IPS-18a (cell line): ENCODE results near the gene UBA7.

Experiments
- H3K27ac ChIP-seq: one replicate; pipeline ENCODE4 v1.5.1; 2013; ENCODE audit warnings: low read length
- H3K27me3 ChIP-seq: one replicate; pipeline ENCODE4 v1.6.1; 2013; ENCODE audit warnings: mild to moderate bottlenecking, low read length; ENCODE audit not compliant: control insufficient read depth, insufficient read depth
- H3K36me3 ChIP-seq: one replicate; pipeline ENCODE4 v1.6.1; 2013; ENCODE audit warnings: low read depth, low read length; ENCODE audit not compliant: control insufficient read depth
- H3K4me1 ChIP-seq: one replicate; pipeline ENCODE4 v1.6.1; 2013; ENCODE audit warnings: low read depth, low read length; ENCODE audit not compliant: control insufficient read depth
- H3K4me3 ChIP-seq: one replicate; pipeline ENCODE4 v1.5.1; 2013; ENCODE audit warnings: low read length
- H3K9ac ChIP-seq: one replicate; pipeline ENCODE4 v1.6.1; 2013; ENCODE audit warnings: mild to moderate bottlenecking, low read length, moderate library complexity
- H3K9me3 ChIP-seq: one replicate; pipeline ENCODE4 v1.6.1; 2013; ENCODE audit warnings: low read depth, low read length; ENCODE audit not compliant: control insufficient read depth

Gene UBA7

DNA sequence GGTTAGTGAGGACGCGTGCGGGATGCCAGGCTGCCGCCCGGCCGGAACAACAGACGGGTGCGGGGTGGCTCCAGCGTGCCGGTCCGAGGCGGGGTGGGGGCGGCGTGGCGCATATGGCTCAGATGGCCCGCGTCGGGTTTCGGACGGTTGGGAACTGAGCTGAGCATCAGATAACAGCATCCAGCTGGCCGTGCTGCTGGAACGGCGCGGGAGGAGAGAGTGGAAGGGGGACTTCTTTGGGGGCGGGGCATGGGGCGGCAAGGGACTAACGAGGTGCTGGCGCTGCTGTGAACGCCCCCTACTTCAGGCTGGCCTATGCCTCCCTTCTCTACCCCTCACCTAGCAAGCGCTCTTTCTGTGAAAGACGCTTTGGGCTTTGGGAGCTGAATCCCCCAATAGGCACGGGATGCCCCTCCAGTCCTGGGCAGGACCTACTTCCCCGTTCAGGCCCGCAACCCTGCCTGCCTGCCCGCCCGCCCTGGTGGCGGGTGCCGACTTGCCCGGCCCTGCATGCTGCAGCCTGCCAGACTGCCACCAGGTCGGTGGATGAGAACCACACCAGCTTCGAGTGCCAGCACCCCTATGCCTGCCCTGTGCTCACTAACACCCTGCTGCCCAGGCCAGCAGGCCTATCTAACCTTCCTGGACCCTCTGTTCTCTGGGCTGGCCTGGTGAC is 10.2 kb downstream of the UBA7 start:
- Histone ChIP-seq H3K9me3 (no peaks in the 10 kb centered on the region), H3K27me3 (peaks cover 30% of the 10 kb centered on the region), H3K4me3 (peak overlapping the region; percentile 79), H3K4me1 (peaks cover 13% of the 10 kb centered on the region), H3K36me3 (no peaks in the 10 kb centered on the region), H3K9ac (no peak overlapping the region), H3K27ac (no peak overlapping the region)

DNA sequence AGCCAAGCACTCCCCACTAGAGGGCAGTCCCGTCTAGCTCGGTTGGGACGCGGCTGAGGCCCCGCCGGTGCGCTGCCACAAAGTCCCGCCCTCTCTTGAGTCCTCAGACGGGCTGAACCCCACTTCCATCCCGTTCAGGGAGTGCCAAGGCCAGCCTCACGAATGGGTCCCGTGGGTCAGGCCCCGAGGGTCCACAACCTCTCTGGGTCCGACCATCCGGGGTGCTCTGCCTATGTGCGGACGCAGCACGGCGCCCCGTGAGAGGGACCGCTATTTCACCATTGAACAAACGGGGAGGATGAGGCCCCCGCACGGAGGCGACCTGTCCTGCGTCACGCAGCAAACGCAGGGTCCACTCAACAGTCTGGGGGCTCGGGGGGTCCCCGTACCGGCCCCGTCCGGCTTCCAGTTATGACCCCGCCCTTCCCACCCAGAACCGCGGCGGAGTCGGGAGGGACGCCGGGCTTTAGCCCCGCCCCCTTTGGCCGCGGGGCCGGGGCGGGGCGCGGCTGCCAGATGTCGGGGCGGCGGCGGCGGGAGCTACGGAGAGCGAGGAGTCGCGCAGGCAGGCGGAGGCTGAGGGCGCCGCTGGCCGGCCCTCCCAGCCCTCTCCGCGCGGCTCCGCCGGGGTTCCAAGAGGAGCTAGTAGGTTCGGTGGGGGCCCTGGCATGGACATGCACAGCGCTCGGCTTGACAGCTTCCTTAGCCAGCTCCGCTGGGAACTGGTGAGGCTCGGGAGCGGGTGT is 10.9 kb downstream of the UBA7 start, which contains the start of gene INKA1:
Gene INKA1, plus strand, starts transcription at position 543 of the 746 bp plus-strand sequence. Its CDS starts 132 bp downstream, at position 675.
- Histone ChIP-seq H3K4me3 (peak within 1 kb of the TSS; percentile 79), H3K27ac (no peak within 1 kb of the TSS), H3K27me3 (peaks cover 30% of the 10 kb centered on the region), H3K9me3 (no peaks in the 10 kb centered on the region), H3K4me1 (peaks cover 13% of the 10 kb centered on the region), H3K9ac (no peak within 1 kb of the TSS), H3K36me3 (no peaks in the 10 kb centered on the region)

DNA sequence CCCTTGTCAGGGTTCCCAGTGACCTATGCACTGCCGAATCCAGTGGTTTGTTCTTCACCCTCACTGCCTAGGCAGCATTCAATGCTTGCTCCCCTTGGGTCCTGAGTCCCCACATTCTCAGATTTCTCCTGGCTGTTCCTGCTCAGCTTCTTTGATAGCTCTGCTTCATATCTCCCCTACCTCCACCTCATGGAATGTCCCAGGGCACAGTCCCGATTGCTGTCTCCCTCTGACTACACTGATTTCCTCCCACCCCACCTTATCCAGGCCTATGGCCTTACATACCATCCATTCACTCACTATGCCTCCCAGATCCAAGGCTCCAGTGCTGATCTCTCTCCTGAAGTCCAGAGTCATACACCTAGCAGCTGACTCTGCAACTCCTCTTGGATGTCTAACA is 12.6 kb downstream of the UBA7 start:
- H3K9ac ChIP-seq: no peak overlapping the region
- H3K27ac ChIP-seq: no peak overlapping the region
- H3K4me3 ChIP-seq: no peak overlapping the region
- H3K4me1 ChIP-seq: peaks cover 10% of the 10 kb centered on the region
- no peaks in the 10 kb centered on the region for H3K36me3 ChIP-seq
- H3K9me3 ChIP-seq: no peaks in the 10 kb centered on the region
- H3K27me3 ChIP-seq: peaks cover 30% of the 10 kb centered on the region

DNA sequence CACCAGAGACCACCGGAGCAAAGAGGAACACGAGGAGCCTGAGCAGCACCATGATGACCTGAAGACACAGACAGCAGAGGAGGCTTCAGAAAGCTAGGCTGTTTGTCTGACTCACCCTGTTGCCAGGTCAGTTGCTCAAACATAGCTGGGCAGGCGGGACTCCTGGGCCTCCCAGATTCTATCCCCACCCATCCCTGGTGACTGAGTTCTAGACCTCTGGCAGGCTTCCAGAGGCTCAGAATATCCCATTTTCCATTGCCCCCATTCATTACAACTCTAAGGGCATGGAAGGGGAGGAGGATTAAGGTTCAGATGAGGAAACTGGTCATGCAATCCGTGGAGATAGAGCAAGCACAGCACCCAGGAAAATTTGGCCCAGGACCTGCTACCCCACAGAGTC is 14.0 kb downstream of the UBA7 start, which contains the start of gene CDHR4:
Gene CDHR4, minus strand, starts transcription at position 113 of the 400 bp plus-strand sequence. Its CDS starts 61 bp downstream, at position 52.
- Histone ChIP-seq H3K9ac (no peak within 1 kb of the TSS), H3K27me3 (peaks cover 24% of the 10 kb centered on the region), H3K27ac (no peak within 1 kb of the TSS), H3K4me3 (no peak within 1 kb of the TSS), H3K9me3 (no peaks in the 10 kb centered on the region), H3K36me3 (no peaks in the 10 kb centered on the region), H3K4me1 (peaks cover 4% of the 10 kb centered on the region)

DNA sequence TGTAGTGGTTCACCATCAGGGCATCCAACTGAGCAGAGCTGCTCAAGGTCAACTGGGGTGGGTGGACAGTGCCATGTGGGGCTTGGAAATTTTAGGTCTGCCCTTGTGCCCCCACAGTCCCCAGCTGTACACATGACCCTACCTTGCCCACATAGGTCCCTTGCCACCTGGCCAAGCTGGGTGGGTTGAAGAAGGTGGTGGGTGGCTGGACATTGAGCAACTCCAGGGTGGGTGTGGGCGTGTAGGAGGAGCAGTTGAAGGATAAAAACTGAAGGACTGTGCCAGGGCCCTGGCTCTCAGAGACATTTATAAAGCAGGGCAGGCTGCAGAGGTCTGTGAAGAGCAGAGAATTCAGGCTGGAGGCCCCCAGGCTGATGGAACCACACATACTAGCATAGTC is 14.6 kb downstream of the UBA7 start:
- no peak overlapping the region for H3K27ac ChIP-seq

DNA sequence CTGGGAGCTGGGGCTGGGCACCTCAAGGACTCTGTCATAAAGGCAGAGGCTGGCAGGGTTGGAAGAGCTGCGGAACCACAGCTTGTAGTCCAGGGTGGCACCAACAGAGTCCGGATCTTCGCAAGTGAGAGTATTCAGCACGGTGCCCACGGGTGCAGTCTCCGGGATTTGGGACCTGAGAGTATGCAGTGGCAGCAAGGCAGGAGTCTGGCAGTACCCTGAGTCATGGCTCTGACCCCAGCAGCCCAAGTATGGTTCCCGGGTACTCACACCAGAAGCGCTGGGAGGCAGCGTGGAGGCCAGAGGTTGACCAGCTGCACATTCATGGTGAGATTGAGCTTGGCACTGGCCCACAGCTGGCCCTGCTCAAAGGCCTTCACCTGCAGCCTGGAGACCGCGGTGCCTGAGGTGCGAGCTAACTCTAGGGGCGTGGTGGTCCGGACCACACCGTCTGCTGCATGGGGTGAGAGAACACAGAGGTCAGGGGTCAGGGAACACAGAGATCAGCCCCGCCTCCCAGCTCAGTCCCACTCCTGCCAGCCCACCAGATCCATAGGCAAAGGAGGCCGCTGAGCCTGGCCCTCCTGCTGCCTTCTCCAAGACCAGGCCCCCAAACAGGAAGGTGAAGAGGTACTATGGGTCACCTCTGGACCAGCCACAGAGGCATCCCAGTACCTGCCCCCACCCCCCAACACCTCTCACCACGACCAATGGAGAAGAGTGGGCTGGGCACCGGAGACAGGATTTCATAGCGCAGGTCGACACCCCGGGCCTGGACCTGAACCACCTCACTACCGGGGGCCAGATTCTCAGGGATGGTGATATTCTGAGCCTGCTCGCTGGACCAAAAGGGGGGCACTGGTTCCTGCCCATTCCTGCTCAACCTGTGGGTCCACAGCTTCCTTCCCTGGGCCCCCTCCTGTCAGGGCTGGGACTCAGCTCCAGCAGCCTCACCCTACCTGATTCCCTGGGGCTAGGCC is 18.5 kb downstream of the UBA7 start:
- H3K27me3 ChIP-seq: no peaks in the 10 kb centered on the region
- no peaks in the 10 kb centered on the region for H3K36me3 ChIP-seq
- H3K4me3 ChIP-seq: no peak overlapping the region

More for the DNA sequence above, 14.6 kb downstream of the UBA7 start:
- Histone ChIP-seq H3K4me1 (peaks cover 4% of the 10 kb centered on the region), H3K27me3 (peaks cover 17% of the 10 kb centered on the region), H3K36me3 (no peaks in the 10 kb centered on the region), H3K9me3 (no peaks in the 10 kb centered on the region), H3K9ac (no peak overlapping the region), H3K4me3 (no peak overlapping the region)

DNA sequence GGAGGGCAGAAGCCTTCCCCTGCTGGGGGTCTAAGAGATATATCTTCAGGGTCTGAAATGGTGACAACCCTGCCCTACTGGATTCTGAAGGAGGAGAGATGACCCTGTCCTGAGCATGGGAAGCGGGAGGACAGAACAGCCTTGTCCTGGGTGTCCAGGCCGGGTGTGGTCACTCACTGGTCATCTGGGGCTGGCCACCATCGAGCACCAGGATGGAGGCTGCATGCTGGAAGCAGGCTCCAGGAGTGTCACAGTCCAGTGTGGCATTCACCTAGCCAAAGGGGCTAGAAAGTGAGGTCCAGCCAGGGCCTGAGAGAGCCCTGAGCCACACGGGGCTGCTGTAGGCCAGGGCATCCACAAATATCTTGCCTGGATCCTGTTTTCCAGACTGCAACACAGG is 19.3 kb downstream of the UBA7 start:
- Histone ChIP-seq H3K27ac (no peak overlapping the region), H3K27me3 (no peaks in the 10 kb centered on the region), H3K36me3 (no peaks in the 10 kb centered on the region), H3K4me3 (no peak overlapping the region), H3K9ac (no peak overlapping the region), H3K4me1 (no peaks in the 10 kb centered on the region), H3K9me3 (no peaks in the 10 kb centered on the region)

More for the DNA sequence above, 18.5 kb downstream of the UBA7 start:
- H3K4me1 ChIP-seq: no peaks in the 10 kb centered on the region
- no peak overlapping the region for H3K27ac ChIP-seq
- H3K9me3 ChIP-seq: no peaks in the 10 kb centered on the region
- H3K9ac ChIP-seq: no peak overlapping the region

DNA sequence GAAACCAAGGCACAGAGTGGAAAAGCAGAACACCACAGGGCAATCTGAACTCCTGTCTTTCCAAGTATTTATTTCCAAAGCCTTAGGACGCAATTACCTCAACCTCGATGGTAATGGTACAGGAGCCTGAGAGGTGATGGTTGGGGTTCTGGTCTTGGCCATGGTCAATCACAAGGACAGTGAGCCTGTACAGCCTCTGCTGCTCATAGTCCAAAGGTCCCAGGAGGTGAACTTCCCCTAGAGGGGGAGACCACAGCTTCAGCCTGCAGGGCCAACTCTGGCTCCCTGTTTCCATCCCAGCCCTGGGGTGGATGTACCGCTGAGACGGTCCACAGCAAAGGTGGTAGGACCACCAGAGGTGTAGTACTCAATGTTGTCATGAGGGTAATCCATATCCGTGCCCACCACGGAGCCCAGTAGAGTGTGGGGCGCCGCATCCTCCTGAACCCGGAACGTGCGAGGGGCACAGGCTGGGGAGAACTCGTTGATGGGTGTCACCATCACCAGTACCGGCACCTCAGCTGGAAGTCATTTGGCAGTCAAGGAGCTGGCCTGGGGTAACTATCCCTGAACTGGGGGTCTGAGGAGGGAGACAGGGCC is 20.2 kb downstream of the UBA7 start:
- Histone ChIP-seq H3K4me1 (no peaks in the 10 kb centered on the region), H3K9ac (no peak overlapping the region), H3K9me3 (no peaks in the 10 kb centered on the region), H3K36me3 (no peaks in the 10 kb centered on the region), H3K27ac (no peak overlapping the region), H3K4me3 (no peak overlapping the region), H3K27me3 (no peaks in the 10 kb centered on the region)

DNA sequence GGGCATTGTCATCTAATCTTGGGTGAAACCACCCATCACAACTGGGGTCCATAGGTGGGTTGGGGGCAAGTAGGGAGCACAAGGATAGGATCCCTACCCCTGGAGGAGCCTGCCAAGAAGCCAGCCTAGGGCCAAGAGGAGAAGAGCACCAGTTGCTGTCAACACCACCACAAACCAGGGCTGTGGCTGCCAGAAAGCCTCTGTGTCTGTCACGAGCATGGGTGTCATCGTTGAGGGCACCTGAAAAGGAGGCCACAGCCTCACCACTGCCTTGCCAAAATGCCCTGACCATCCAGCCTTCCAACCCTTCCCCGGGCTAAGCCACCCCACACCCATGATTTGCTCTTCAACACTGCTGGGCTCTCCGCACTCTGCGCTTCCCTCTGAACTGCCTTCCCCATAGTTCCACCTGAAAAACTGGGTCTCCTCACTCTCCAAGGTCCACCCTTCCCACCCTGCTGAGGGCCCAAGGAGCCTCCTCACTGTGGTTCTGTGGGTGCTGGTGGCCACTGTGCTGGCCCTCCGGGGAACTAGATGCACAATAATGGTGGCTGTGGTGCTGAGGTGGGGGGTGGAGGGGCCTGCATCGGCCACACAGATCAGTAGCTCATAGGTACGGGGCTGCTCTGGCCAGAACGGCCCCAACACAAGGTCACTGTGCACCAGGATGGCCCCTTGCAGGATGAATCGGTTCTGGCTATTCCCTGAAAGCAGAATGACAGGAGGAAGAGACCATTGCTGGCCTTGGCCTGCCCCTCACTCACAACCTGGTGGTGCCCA is 21.2 kb downstream of the UBA7 start:
- Histone ChIP-seq H3K9ac (no peak overlapping the region), H3K4me1 (no peaks in the 10 kb centered on the region), H3K27ac (no peak overlapping the region), H3K27me3 (no peaks in the 10 kb centered on the region), H3K9me3 (no peaks in the 10 kb centered on the region), H3K4me3 (no peak overlapping the region), H3K36me3 (no peaks in the 10 kb centered on the region)

DNA sequence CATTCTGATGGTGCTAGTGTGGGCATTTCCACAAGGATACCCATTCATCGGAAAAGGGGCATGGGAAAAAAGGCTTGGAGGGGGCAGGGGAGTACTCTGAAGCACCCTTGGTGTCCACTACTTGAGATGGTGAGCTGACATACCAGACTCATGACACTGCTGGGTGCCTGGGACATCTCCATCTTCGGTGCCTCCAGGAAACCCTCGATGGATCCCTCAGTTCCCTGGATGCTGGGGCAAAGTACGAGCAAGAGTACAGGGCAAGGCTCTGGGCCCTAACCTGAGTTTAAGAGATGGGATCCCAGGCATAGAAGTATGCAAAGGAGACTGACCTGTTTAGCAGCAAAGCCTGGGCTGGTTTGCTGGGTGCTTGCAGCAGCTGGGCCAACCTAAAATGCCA is 22.2 kb downstream of the UBA7 start:
- H3K9me3 ChIP-seq: no peaks in the 10 kb centered on the region
- no peak overlapping the region for H3K9ac ChIP-seq
- H3K4me1 ChIP-seq: peaks cover 5% of the 10 kb centered on the region
- H3K27ac ChIP-seq: no peak overlapping the region
- H3K4me3 ChIP-seq: no peak overlapping the region
- H3K27me3 ChIP-seq: no peaks in the 10 kb centered on the region
- H3K36me3 ChIP-seq: no peaks in the 10 kb centered on the region
